K562 (cell line): ENCODE measurements around the gene TMPRSS9. TPM values are rescaled to one million over a fixed set of nuclear protein-coding genes. Genes with fewer than 3 reads are reported as not detected.

Experiments
- BCL6 ChIP-seq: fragments of 250-450 bp; sonication (Bioruptor Pico); IDR thresholded peaks from 2 replicates; pipeline ENCODE4 v1.4.0; 2020
- CHD2 ChIP-seq: IDR thresholded peaks from 2 replicates; pipeline ENCODE4 v1.6.1; 2011; ENCODE audit warnings: low read depth, low read length
- FOXA3 ChIP-seq, 2 experiments: fragments of 450-650 bp in 1 of 2; sonication (generic) in 1 of 2; formaldehyde crosslinking; IDR thresholded peaks in 1 of 2; conservative IDR thresholded peaks in 1 of 2; 2 replicates each; pipeline versions ENCODE4 v1.4.0 to v1.8.0; 2020 to 2022; ENCODE audit warnings: mild to moderate bottlenecking in 2 of 2, missing genetic modification reagents in 1 of 2
- GATA2 ChIP-seq: sonication (generic); formaldehyde crosslinking; IDR thresholded peaks from 2 replicates; pipeline ENCODE4 v1.4.0; 2020; ENCODE audit warnings: mild to moderate bottlenecking, missing genetic modification reagents
- MEF2D ChIP-seq: conservative IDR thresholded peaks from 2 replicates; pipeline ENCODE4 v1.6.1; 2016; ENCODE audit warnings: low read depth, missing genetic modification characterization, missing compliant biosample characterization
- NR2C1 ChIP-seq, 2 experiments: fragments of 450-650 bp; IDR thresholded peaks; 2 replicates each; pipeline ENCODE4 v1.6.1; 2017; ENCODE audit warnings: mild to moderate bottlenecking in 2 of 2, antibody characterized with exemption in 1 of 2, inconsistent platforms in 1 of 2, missing compliant biosample characterization in 1 of 2, missing genetic modification characterization in 1 of 2
- PML ChIP-seq: IDR thresholded peaks from 2 replicates; pipeline ENCODE4 v1.6.1; 2012; ENCODE audit warnings: low read length, inconsistent platforms
- PRPF4 ChIP-seq: fragments of 200-400 bp; formaldehyde crosslinking; IDR thresholded peaks from one replicate; pipeline ENCODE4 v1.6.1; 2017; ENCODE audit warnings: low read length, low read depth, mild to moderate bottlenecking; ENCODE audit not compliant: insufficient read depth, poor library complexity, severe bottlenecking
- RFX7 ChIP-seq: fragments of 250-450 bp; sonication (Bioruptor Pico); IDR thresholded peaks from 2 replicates; pipeline ENCODE4 v1.5.1; 2021; ENCODE audit warnings: mild to moderate bottlenecking
- RNF2 ChIP-seq: sonication (generic); IDR thresholded peaks from 2 replicates; pipeline ENCODE4 v1.6.1; 2016
- RUNX1 ChIP-seq: sonication (generic); IDR thresholded peaks from 2 replicates; pipeline ENCODE4 v1.6.1; 2016; ENCODE audit warnings: antibody characterized with exemption, low read depth
- SMAD4 ChIP-seq: fragments of 250-450 bp; sonication (Bioruptor Pico); conservative IDR thresholded peaks from 2 replicates; pipeline ENCODE4 v1.8.0; 2021; ENCODE audit warnings: inconsistent platforms, mild to moderate bottlenecking, moderate library complexity
- SRSF3 ChIP-seq: fragments of 200-400 bp; formaldehyde crosslinking; IDR thresholded peaks from 2 replicates; pipeline ENCODE4 v1.6.1; 2016; ENCODE audit warnings: mild to moderate bottlenecking, low read length, moderate library complexity; ENCODE audit not compliant: insufficient read depth
- SUPT5H ChIP-seq: fragments of 450-650 bp; IDR thresholded peaks from 2 replicates; pipeline ENCODE4 v1.6.1; 2016
- ZFX ChIP-seq: sonication (generic); formaldehyde crosslinking; IDR thresholded peaks from 2 replicates; pipeline ENCODE4 v1.8.0; 2022; ENCODE audit warnings: mild to moderate bottlenecking, missing genetic modification reagents, moderate library complexity
- ZNF146 ChIP-seq: IDR thresholded peaks from one replicate; pipeline ENCODE4 v1.6.1; 2018; ENCODE audit warnings: missing compliant biosample characterization; ENCODE audit not compliant: unreplicated experiment
- ZNF408 ChIP-seq: fragments of 250-450 bp; sonication (Bioruptor Pico); IDR thresholded peaks from 2 replicates; pipeline ENCODE4 v1.4.0; 2020; ENCODE audit warnings: low read depth, mild to moderate bottlenecking, moderate library complexity
- ZNF436 ChIP-seq: fragments of 250-450, 450-650 bp; sonication (Bioruptor Pico); formaldehyde crosslinking; IDR thresholded peaks from 2 replicates; pipeline ENCODE4 v1.7.0; 2020; ENCODE audit warnings: mild to moderate bottlenecking
- polyA plus RNA-seq, 8 experiments: library from polyadenylated mRNA; depleted of rRNA in 4 of 8; stranded (reverse) in 5 of 8; unstranded in 3 of 8; fragments of >200 nt; fragmentation: Nextera tagmentation in 2 of 8; fragmentation: Illumina TruSeq in 1 of 8; extraction: Ambion mirVana in 2 of 8; extraction: Trizol in 1 of 8; gene quantifications; 2 replicates each; pipeline versions ENCODE4 v1.2.1 to v1.2.3, GENCODE V29; 2011 to 2014; ENCODE audit warnings: inconsistent platforms in 1 of 8, missing spikeins in 1 of 8
- total RNA-seq, 7 experiments: library from RNA; depleted of rRNA in 6 of 7; stranded (reverse); fragments of >200 nt in 6 of 7; fragmentation: Illumina TruSeq in 2 of 7; extraction: Trizol in 2 of 7; gene quantifications; 2 replicates each; pipeline versions ENCODE4 v1.2.1 to v1.2.3, GENCODE V29; 2011 to 2021; ENCODE audit warnings: low replicate concordance in 1 of 7
- TF ChIP-seq, protein P1 (sequence below): sonication (generic); formaldehyde crosslinking; IDR thresholded peaks from 2 replicates; pipeline ENCODE4 v1.8.1; 2023; ENCODE audit warnings: mild to moderate bottlenecking, missing genetic modification reagents
- TF ChIP-seq, protein P2 (sequence below): fragments of 250-450 bp; sonication (Bioruptor Pico); IDR thresholded peaks from 2 replicates; pipeline ENCODE4 v1.9.0; 2021; ENCODE audit warnings: mild to moderate bottlenecking
- TF ChIP-seq, protein P3 (sequence below), 2 experiments: fragments of 200-800 bp in 1 of 2; sonication (Bioruptor generic) in 1 of 2; sonication (generic) in 1 of 2; formaldehyde crosslinking in 1 of 2; IDR thresholded peaks in 1 of 2; conservative IDR thresholded peaks in 1 of 2; 2 replicates each; pipeline versions ENCODE4 v1.5.0 to v1.6.1; 2016 to 2020; ENCODE audit warnings: missing compliant biosample characterization in 1 of 2, missing genetic modification characterization in 1 of 2, missing genetic modification reagents in 1 of 2
- TF ChIP-seq, protein P4 (sequence below): fragments of 450-650 bp; IDR thresholded peaks from 2 replicates; pipeline ENCODE4 v1.7.0; 2016; ENCODE audit warnings: borderline replicate concordance
- TF ChIP-seq, protein P5 (sequence below): fragments of 450-650 bp; formaldehyde crosslinking; conservative IDR thresholded peaks from 2 replicates; pipeline ENCODE4 v1.4.0; 2022; ENCODE audit warnings: mild to moderate bottlenecking, missing genetic modification characterization

Gene TMPRSS9
- total and polyA plus RNA-seq, 9 of the 15 experiments (the other 6 are each of a cell fraction or from before 2014, with no cell fraction given) = 0.01 to 0.03 TPM; not detected in 7

DNA sequence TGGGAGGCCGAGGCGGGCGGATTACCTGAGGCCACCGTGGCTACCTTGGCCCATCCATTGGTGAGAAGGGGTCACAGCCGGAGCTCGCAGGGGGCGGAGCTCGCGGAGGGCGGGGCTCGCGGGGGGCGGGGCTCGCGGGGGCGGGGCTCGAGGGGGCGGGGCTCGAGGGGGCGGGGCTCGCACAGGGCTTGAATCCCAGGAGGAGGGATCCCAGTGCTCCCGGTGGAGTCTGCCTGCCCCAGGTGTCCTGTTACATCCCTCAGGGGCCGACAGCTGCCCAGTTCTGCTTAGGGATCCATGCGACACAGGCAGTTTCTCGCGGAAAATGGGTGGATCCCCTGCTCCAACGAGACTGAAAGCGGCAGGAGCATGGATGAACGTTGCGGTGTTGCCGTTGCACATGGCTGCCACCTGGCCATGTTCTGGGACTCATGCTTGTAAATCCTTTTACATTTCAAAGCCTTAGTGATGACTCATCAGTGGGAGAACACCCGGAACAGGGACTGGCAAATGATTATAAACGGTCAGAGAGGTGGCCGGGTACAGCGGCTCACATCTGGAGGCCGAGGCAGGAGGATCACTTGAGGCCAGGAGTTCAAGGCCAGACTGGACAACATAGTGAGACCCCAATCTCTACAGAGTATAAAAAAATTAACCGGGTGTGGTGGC lies 25.1 kb downstream of the TMPRSS9 start (continued):
- TF ChIP-seq SRSF3 = no peak
- TF ChIP-seq SMAD4 (CRISPR knock-in tag) = peak; percentile 41; the same call in 1 of the 2 replicates
- TF ChIP-seq, protein P1, sequence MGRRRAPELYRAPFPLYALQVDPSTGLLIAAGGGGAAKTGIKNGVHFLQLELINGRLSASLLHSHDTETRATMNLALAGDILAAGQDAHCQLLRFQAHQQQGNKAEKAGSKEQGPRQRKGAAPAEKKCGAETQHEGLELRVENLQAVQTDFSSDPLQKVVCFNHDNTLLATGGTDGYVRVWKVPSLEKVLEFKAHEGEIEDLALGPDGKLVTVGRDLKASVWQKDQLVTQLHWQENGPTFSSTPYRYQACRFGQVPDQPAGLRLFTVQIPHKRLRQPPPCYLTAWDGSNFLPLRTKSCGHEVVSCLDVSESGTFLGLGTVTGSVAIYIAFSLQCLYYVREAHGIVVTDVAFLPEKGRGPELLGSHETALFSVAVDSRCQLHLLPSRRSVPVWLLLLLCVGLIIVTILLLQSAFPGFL = no peak
- TF ChIP-seq ZNF146 (CRISPR knock-in tag) = no peak
- TF ChIP-seq ZFX (CRISPR knock-in tag) = no peak
- TF ChIP-seq ZNF408 (CRISPR knock-in tag) = no peak
- TF ChIP-seq, protein P2, sequence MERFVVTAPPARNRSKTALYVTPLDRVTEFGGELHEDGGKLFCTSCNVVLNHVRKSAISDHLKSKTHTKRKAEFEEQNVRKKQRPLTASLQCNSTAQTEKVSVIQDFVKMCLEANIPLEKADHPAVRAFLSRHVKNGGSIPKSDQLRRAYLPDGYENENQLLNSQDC (CRISPR knock-in tag) = no peak
- no peak for TF ChIP-seq RNF2
- TF ChIP-seq RFX7 (CRISPR knock-in tag) = no peak
- no peak for TF ChIP-seq BCL6
- TF ChIP-seq SUPT5H = no peak
- TF ChIP-seq PML = no peak
- no peak for TF ChIP-seq NR2C1 (IDR thresholded peaks at IDR 0.05)
- 0 out of 2 replicates have a peak, but pooled peaks have one; percentile 23 for TF ChIP-seq NR2C1 (tag; IDR thresholded peaks at IDR 0.05)
- TF ChIP-seq, protein P3, sequence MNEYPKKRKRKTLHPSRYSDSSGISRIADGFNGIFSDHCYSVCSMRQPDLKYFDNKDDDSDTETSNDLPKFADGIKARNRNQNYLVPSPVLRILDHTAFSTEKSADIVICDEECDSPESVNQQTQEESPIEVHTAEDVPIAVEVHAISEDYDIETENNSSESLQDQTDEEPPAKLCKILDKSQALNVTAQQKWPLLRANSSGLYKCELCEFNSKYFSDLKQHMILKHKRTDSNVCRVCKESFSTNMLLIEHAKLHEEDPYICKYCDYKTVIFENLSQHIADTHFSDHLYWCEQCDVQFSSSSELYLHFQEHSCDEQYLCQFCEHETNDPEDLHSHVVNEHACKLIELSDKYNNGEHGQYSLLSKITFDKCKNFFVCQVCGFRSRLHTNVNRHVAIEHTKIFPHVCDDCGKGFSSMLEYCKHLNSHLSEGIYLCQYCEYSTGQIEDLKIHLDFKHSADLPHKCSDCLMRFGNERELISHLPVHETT (CRISPR knock-in tag; conservative IDR thresholded peaks at IDR 0.05 in 1 of 2, IDR thresholded peaks at IDR 0.05 in 1 of 2) = no peak
- TF ChIP-seq, protein P4, sequence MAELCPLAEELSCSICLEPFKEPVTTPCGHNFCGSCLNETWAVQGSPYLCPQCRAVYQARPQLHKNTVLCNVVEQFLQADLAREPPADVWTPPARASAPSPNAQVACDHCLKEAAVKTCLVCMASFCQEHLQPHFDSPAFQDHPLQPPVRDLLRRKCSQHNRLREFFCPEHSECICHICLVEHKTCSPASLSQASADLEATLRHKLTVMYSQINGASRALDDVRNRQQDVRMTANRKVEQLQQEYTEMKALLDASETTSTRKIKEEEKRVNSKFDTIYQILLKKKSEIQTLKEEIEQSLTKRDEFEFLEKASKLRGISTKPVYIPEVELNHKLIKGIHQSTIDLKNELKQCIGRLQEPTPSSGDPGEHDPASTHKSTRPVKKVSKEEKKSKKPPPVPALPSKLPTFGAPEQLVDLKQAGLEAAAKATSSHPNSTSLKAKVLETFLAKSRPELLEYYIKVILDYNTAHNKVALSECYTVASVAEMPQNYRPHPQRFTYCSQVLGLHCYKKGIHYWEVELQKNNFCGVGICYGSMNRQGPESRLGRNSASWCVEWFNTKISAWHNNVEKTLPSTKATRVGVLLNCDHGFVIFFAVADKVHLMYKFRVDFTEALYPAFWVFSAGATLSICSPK = peak; percentile 55; the same call in 1 of the 2 replicates
- peak in 1 of 2 experiments; percentile 64; a peak in 1 of 4 replicates for TF ChIP-seq FOXA3 (CRISPR knock-in tag; conservative IDR thresholded peaks at IDR 0.05 in 1 of 2, IDR thresholded peaks at IDR 0.05 in 1 of 2)
- 0 out of 2 replicates have a peak, but pooled peaks have one; percentile 17 for TF ChIP-seq MEF2D
- no peak for TF ChIP-seq CHD2
- TF ChIP-seq PRPF4 = no peak
- TF ChIP-seq RUNX1 = no peak
- TF ChIP-seq, protein P5, sequence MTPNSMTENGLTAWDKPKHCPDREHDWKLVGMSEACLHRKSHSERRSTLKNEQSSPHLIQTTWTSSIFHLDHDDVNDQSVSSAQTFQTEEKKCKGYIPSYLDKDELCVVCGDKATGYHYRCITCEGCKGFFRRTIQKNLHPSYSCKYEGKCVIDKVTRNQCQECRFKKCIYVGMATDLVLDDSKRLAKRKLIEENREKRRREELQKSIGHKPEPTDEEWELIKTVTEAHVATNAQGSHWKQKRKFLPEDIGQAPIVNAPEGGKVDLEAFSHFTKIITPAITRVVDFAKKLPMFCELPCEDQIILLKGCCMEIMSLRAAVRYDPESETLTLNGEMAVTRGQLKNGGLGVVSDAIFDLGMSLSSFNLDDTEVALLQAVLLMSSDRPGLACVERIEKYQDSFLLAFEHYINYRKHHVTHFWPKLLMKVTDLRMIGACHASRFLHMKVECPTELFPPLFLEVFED = no peak
- no peak; the same call in 1 of the 2 replicates for TF ChIP-seq GATA2 (CRISPR knock-in tag)
- TF ChIP-seq ZNF436 = no peak
